HepG2 (cell line): ENCODE data around the gene NT5M. TPM values are rescaled to one million over a fixed set of nuclear protein-coding genes. Genes with fewer than 3 reads are reported as not detected.
A peak's percentile ranks its signal among the peaks of the same experiment; 100 is the strongest.

Source experiments
- FOSL2 ChIP-seq: sonication (generic); formaldehyde crosslinking; IDR thresholded peaks from 2 replicates; pipeline ENCODE4 v1.4.0; 2020; ENCODE audit warnings: missing genetic modification reagents
- FOXA3 ChIP-seq: IDR thresholded peaks from 2 replicates; pipeline ENCODE4 v1.6.1; 2016; ENCODE audit warnings: missing genetic modification reagents, missing compliant biosample characterization
- HDAC1 ChIP-seq: sonication (generic); formaldehyde crosslinking; IDR thresholded peaks from 2 replicates; pipeline ENCODE4 v1.5.1; 2020; ENCODE audit warnings: mild to moderate bottlenecking, missing genetic modification reagents
- MEIS2 ChIP-seq: sonication (generic); formaldehyde crosslinking; IDR thresholded peaks from 2 replicates; pipeline ENCODE4 v1.9.0; 2021; ENCODE audit warnings: mild to moderate bottlenecking, missing genetic modification reagents
- PHF21A ChIP-seq: sonication (generic); formaldehyde crosslinking; IDR thresholded peaks from 2 replicates; pipeline ENCODE4 v1.5.0; 2020; ENCODE audit warnings: mild to moderate bottlenecking, missing genetic modification reagents
- SIX4 ChIP-seq: sonication (generic); formaldehyde crosslinking; IDR thresholded peaks from 2 replicates; pipeline ENCODE4 v1.4.0; 2020; ENCODE audit warnings: missing genetic modification reagents
- SOX5 ChIP-seq: IDR thresholded peaks from 2 replicates; pipeline ENCODE4 v1.6.1; 2016; ENCODE audit warnings: borderline replicate concordance
- ZFP62 ChIP-seq: sonication (generic); formaldehyde crosslinking; IDR thresholded peaks from 2 replicates; pipeline ENCODE4 v1.4.0; 2020; ENCODE audit warnings: missing genetic modification reagents
- ZNF644 ChIP-seq: IDR thresholded peaks from 2 replicates; pipeline ENCODE4 v1.6.1; 2016; ENCODE audit warnings: low read depth
- ZNF850 ChIP-seq: sonication (generic); formaldehyde crosslinking; conservative IDR thresholded peaks from 2 replicates; pipeline ENCODE4 v1.9.0; 2021; ENCODE audit warnings: mild to moderate bottlenecking, missing genetic modification reagents
- polyA plus RNA-seq, 8 experiments: library from polyadenylated mRNA; depleted of rRNA in 3 of 8; stranded (reverse) in 7 of 8; unstranded in 1 of 8; fragments of >200 nt; fragmentation: Illumina TruSeq in 4 of 8; extraction: Trizol in 4 of 8; gene quantifications; 2 replicates each; pipeline versions ENCODE4 v1.2.1 to v1.2.3, GENCODE V29; 2011 to 2016; ENCODE audit warnings: low read depth in 4 of 8, missing spikeins in 1 of 8, mixed read lengths in 1 of 8; ENCODE audit not compliant: insufficient read depth in 1 of 8
- total RNA-seq, 5 experiments: library from RNA; depleted of rRNA; stranded (reverse); fragments of >200 nt; fragmentation: Illumina TruSeq; extraction: Trizol; gene quantifications; 2 replicates each; pipeline ENCODE4 v1.2.3, GENCODE V29; 2016; ENCODE audit warnings: low read depth in 1 of 5
- TF ChIP-seq, protein P1 (sequence below): sonication (generic); formaldehyde crosslinking; IDR thresholded peaks from 2 replicates; pipeline ENCODE4 v1.5.0; 2020; ENCODE audit warnings: mild to moderate bottlenecking, missing genetic modification reagents, borderline replicate concordance
- TF ChIP-seq, protein P2 (sequence below): sonication (generic); formaldehyde crosslinking; IDR thresholded peaks from 2 replicates; pipeline ENCODE4 v1.5.1; 2020; ENCODE audit warnings: missing genetic modification reagents, mild to moderate bottlenecking, borderline replicate concordance
- TF ChIP-seq, protein P3 (sequence below): sonication (generic); formaldehyde crosslinking; IDR thresholded peaks from 2 replicates; pipeline ENCODE4 v1.5.1; 2020; ENCODE audit warnings: mild to moderate bottlenecking, moderate library complexity, missing genetic modification reagents
- TF ChIP-seq, protein P4 (sequence below): sonication (generic); formaldehyde crosslinking; IDR thresholded peaks from 2 replicates; pipeline ENCODE4 v1.5.1; 2020; ENCODE audit warnings: mild to moderate bottlenecking, missing genetic modification reagents

NT5M gene
- total and polyA plus RNA-seq, 2 of the 13 experiments (the other 11 are each of a cell fraction or from before 2014, with no cell fraction given): 0.55 to 0.78 TPM

- TF ChIP-seq, protein P1, sequence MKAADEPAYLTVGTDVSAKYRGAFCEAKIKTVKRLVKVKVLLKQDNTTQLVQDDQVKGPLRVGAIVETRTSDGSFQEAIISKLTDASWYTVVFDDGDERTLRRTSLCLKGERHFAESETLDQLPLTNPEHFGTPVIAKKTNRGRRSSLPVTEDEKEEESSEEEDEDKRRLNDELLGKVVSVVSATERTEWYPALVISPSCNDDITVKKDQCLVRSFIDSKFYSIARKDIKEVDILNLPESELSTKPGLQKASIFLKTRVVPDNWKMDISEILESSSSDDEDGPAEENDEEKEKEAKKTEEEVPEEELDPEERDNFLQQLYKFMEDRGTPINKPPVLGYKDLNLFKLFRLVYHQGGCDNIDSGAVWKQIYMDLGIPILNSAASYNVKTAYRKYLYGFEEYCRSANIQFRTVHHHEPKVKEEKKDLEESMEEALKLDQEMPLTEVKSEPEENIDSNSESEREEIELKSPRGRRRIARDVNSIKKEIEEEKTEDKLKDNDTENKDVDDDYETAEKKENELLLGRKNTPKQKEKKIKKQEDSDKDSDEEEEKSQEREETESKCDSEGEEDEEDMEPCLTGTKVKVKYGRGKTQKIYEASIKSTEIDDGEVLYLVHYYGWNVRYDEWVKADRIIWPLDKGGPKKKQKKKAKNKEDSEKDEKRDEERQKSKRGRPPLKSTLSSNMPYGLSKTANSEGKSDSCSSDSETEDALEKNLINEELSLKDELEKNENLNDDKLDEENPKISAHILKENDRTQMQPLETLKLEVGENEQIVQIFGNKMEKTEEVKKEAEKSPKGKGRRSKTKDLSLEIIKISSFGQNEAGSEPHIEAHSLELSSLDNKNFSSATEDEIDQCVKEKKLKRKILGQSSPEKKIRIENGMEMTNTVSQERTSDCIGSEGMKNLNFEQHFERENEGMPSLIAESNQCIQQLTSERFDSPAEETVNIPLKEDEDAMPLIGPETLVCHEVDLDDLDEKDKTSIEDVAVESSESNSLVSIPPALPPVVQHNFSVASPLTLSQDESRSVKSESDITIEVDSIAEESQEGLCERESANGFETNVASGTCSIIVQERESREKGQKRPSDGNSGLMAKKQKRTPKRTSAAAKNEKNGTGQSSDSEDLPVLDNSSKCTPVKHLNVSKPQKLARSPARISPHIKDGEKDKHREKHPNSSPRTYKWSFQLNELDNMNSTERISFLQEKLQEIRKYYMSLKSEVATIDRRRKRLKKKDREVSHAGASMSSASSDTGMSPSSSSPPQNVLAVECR: peak; percentile 6; the same call in 1 of the 2 replicates
- TF ChIP-seq SIX4: peak; percentile 2; the same call in 1 of the 2 replicates
- TF ChIP-seq MEIS2 (CRISPR knock-in tag): no peak
- 0 out of 2 replicates have a peak, but pooled peaks have one; percentile 9 for TF ChIP-seq PHF21A (CRISPR knock-in tag)
- TF ChIP-seq FOSL2 (CRISPR knock-in tag): peak; percentile 75
- no peak for TF ChIP-seq ZNF644 (CRISPR knock-in tag)
- TF ChIP-seq, protein P2, sequence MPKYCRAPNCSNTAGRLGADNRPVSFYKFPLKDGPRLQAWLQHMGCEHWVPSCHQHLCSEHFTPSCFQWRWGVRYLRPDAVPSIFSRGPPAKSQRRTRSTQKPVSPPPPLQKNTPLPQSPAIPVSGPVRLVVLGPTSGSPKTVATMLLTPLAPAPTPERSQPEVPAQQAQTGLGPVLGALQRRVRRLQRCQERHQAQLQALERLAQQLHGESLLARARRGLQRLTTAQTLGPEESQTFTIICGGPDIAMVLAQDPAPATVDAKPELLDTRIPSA: no peak
- TF ChIP-seq SOX5 (CRISPR knock-in tag): no peak
- peak; percentile 40; the same call in 1 of the 2 replicates for TF ChIP-seq FOXA3 (CRISPR knock-in tag)
- TF ChIP-seq ZNF850 (CRISPR knock-in tag): no peak
- TF ChIP-seq HDAC1 (CRISPR knock-in tag): peak; percentile 33; the same call in 1 of the 2 replicates
- TF ChIP-seq, protein P3, sequence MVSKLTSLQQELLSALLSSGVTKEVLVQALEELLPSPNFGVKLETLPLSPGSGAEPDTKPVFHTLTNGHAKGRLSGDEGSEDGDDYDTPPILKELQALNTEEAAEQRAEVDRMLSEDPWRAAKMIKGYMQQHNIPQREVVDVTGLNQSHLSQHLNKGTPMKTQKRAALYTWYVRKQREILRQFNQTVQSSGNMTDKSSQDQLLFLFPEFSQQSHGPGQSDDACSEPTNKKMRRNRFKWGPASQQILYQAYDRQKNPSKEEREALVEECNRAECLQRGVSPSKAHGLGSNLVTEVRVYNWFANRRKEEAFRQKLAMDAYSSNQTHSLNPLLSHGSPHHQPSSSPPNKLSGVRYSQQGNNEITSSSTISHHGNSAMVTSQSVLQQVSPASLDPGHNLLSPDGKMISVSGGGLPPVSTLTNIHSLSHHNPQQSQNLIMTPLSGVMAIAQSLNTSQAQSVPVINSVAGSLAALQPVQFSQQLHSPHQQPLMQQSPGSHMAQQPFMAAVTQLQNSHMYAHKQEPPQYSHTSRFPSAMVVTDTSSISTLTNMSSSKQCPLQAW: no peak
- TF ChIP-seq ZFP62 (CRISPR knock-in tag): no peak
- TF ChIP-seq, protein P4, sequence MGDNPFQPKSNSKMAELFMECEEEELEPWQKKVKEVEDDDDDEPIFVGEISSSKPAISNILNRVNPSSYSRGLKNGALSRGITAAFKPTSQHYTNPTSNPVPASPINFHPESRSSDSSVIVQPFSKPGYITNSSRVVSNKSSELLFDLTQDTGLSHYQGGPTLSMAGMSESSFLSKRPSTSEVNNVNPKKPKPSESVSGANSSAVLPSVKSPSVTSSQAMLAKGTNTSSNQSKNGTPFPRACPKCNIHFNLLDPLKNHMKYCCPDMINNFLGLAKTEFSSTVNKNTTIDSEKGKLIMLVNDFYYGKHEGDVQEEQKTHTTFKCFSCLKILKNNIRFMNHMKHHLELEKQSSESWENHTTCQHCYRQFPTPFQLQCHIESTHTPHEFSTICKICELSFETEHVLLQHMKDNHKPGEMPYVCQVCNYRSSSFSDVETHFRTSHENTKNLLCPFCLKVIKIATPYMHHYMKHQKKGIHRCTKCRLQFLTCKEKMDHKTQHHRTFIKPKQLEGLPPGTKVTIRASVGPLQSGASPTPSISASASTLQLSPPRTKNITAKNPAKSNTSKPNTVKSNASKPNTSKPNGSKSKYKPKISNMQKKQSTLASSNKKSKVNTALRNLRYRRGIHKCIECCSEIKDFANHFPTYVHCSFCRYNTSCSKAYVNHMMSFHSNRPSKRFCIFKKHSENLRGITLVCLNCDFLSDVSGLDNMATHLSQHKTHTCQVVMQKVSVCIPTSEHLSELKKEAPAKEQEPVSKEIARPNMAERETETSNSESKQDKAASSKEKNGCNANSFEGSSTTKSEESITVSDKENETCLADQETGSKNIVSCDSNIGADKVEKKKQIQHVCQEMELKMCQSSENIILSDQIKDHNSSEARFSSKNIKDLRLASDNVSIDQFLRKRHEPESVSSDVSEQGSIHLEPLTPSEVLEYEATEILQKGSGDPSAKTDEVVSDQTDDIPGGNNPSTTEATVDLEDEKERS: 0 out of 2 replicates have a peak, but pooled peaks have one; percentile 2
- TF ChIP-seq, all 625 proteins: peak for 10
Measured at GRCh38 chr17:17345294-17345597, 42.1 kb downstream of the NT5M start (continued).
